ENCODE results near the gene DZIP1.
"Not testable (repeated sequence)": the region's sequence is repeated elsewhere in the genome, so short reads cannot be mapped to it uniquely, and the experiment has no call there.

Gene DZIP1

GRCh38 chr13:95604556-95604915, 40.0 kb downstream of the DZIP1 start:
- DNase-seq (ENCODE audit: low read depth), result no peak

GRCh38 chr13:95603887-95604555, 40.5 kb downstream of the DZIP1 start:
- DNase-seq (ENCODE audit: low read depth), result peak; percentile 37

GRCh38 chr13:95601906-95602305, 42.6 kb downstream of the DZIP1 start:
- no peak for DNase-seq (ENCODE audit: low read depth)

GRCh38 chr13:95601216-95601615, 43.3 kb downstream of the DZIP1 start:
- DNase-seq (ENCODE audit: low read depth), result no peak

- no peak for DNase-seq (ENCODE audit: low read depth)
Observed at GRCh38 chr13:95596701-95597100, 47.8 kb downstream of the DZIP1 start.

GRCh38 chr13:95593462-95593861, 51.0 kb downstream of the DZIP1 start:
- no peak for DNase-seq (ENCODE audit: low read depth)

- no peak for DNase-seq (ENCODE audit: low read depth)
Observed at GRCh38 chr13:95588721-95589120, 55.8 kb downstream of the DZIP1 start.

- no peak for DNase-seq (ENCODE audit: low read depth)
Observed at GRCh38 chr13:95588134-95588533, 56.4 kb downstream of the DZIP1 start.

- DNase-seq (ENCODE audit: low read depth), result no peak
Observed at GRCh38 chr13:95585867-95586266, 58.6 kb downstream of the DZIP1 start.

- DNase-seq (ENCODE audit: low read depth), result no peak
Observed at GRCh38 chr13:95579303-95579702, 65.2 kb downstream of the DZIP1 start.

GRCh38 chr13:95573221-95573620, 71.3 kb downstream of the DZIP1 start:
- DNase-seq (ENCODE audit: low read depth), result no peak

GRCh38 chr13:95571941-95572340, 72.6 kb downstream of the DZIP1 start:
- no peak for DNase-seq (ENCODE audit: low read depth)

- no peak for DNase-seq (ENCODE audit: low read depth)
Observed at GRCh38 chr13:95570016-95570415, 74.5 kb downstream of the DZIP1 start.

- DNase-seq (ENCODE audit: low read depth), result no peak
Observed at GRCh38 chr13:95568131-95568530, 76.4 kb downstream of the DZIP1 start.

GRCh38 chr13:95565758-95566157, 78.7 kb downstream of the DZIP1 start:
- not testable (repeated sequence) for DNase-seq (ENCODE audit: low read depth)

GRCh38 chr13:95564733-95565291, 79.7 kb downstream of the DZIP1 start:
- DNase-seq (ENCODE audit: low read depth), result no peak

- no peak for DNase-seq (ENCODE audit: low read depth)
Observed at GRCh38 chr13:95564091-95564490, 80.4 kb downstream of the DZIP1 start.

GRCh38 chr13:95560387-95560786, 84.1 kb downstream of the DZIP1 start:
- no peak for DNase-seq (ENCODE audit: low read depth)

- DNase-seq (ENCODE audit: low read depth), result no peak
Observed at GRCh38 chr13:95559100-95559499, 85.4 kb downstream of the DZIP1 start.

GRCh38 chr13:95557013-95557412, 87.5 kb downstream of the DZIP1 start:
- no peak for DNase-seq (ENCODE audit: low read depth)

- no peak for DNase-seq (ENCODE audit: low read depth)
Observed at GRCh38 chr13:95553581-95554385, 90.7 kb downstream of the DZIP1 start.

GRCh38 chr13:95552539-95553441, 91.7 kb downstream of the DZIP1 start, which contains the start of gene CLDN10:
Gene CLDN10 (plus strand): TSS chr13:95552720. CDS start chr13:95552754, 34 bp downstream.
- DNase-seq (ENCODE audit: low read depth), result no peak
